HG03457 (cell line): Measurements from ENCODE around the gene PLA2G2D.
"Not testable (repeated sequence)": the region's sequence is repeated elsewhere in the genome, so short reads cannot be mapped to it uniquely, and the experiment has no call there.

Experiments
- ATAC-seq: cut with Tn5 transposase; IDR thresholded peaks from one replicate; pipeline ENCODE4 v1.9.1; 2021; ENCODE audit warnings: moderate number of reproducible peaks; ENCODE audit not compliant: unreplicated experiment

PLA2G2D gene

DNA sequence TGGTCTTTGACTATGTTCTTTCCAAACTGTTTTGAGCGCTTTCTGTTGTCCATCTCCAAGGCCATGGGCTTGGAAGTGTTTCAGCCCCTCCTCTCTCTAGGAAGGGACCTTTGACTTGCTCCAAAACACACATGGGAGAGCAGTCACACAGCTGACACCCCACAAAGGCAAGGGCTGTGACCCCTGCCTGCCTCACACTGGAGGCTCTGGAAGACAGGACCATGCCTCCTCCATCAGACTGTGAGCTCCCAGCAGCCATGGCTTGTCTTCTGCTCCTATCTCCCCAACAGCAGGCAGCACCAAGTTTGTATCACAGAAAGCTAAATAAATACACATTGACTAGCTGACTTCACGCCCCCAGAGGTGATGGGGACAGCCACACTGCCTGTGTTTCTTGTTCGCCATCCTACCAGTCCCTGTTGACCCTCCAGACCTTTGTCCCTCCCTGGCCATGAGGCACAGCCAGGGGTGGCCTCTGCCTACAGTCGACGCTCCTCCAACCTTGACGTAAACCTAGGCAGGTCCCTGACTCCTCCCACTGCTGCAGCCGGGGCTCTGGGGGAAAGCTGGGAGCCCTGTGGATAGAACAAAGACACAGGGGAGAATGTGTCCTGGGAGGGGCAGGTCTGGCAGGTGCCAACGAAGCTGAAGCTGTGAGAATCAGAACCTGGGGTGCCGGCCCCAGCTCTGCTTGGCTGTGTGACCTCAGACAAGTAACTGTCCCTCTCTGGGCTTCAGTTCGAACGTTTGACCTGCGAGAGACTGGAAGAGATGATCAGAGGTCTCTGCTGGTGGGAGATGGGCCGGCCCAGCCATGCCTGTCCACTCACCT, 24.6 kb upstream of the PLA2G2D start:
- no peak for ATAC-seq

DNA sequence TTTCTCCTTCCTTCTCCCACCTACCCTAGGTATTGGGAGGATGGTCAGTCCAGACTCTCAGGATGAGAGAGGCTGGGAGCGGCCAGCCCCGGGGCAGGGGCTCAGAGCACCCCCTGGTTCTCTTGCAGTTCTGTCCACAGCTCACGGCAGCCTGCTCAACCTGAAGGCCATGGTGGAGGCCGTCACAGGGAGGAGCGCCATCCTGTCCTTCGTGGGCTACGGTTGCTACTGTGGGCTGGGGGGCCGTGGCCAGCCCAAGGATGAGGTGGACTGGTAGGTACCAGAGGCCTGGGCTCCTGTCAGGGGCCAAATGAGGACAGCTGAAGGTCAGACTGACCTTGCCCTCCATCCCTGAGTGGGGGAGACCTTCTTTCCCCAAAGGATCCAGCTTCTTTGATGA, 24.0 kb upstream of the PLA2G2D start:
- no peak for ATAC-seq

DNA sequence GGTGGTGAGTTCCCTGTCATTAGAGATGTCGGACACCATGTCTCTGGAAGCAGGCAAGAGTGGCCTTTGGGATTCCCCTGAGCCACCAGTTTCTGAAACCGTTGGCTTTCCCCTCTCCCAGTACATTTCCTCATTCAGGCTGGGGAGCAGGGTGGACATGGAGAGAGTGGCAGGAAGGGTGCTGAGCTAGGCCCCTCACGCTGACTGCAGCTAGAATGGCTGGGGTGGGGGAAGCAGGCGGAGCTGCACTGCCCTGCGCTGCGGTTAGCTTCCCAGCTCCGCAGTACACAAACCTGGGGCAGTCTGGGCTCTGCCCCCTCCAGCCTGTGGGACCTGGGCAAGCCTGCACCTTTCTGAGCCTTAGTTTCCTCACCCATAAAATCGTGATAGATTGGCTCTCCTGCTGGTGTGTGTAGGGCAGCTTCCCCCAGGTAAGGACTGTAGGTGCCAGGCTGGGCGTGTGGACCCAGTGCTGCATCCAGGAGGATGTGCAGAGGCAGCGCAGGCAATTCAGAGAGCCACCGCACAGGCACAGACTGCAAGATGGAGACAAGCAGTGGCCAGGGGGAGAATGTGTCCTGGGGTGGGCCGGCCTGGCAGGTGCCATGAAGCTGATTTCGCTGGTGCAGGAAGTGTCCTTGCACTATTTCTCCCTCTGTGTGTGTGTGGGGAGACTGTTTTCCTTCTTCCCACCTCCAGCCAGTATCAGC, 22.8 kb upstream of the PLA2G2D start:
- ATAC-seq, result no peak

DNA sequence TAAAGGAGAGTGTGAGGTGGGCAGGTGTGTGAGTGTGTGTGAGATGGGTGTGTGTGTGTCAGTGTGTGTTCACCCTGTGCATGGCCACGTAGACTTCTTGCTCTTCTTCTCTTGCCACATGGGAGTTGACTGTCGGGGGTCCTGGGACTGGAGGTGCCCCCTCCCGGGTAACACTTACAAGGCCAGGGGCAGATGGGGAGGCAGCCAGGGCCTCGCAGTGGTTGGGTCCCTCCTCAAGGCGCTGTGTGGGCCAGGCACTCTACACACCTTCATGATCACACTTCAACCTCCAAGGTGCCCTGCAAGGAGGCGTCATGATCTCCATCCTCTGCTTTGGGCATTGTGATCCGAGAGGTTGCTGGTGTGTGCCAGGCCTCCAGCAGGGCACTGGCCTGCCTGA, 22.1 kb upstream of the PLA2G2D start:
- ATAC-seq, result no peak

DNA sequence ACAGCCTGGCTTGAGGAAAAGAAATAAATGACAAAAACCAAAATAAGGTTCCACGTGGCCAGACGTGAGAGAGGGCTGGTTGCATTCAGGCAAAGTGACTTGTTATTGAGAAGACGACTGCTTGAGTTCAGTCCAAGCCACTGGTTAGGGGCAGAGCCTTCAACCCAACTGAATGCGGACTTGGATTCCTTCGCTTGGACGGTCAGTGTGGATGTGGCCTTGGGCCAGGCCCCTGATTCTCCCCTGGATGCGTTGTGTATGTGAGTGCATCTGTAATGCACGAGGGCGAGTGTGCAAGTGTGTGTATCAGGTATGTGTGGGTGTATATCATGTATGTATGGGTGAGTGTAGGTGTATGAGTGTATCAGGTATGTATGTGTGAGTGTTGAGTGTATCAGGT, 21.7 kb upstream of the PLA2G2D start:
- ATAC-seq, result no peak

DNA sequence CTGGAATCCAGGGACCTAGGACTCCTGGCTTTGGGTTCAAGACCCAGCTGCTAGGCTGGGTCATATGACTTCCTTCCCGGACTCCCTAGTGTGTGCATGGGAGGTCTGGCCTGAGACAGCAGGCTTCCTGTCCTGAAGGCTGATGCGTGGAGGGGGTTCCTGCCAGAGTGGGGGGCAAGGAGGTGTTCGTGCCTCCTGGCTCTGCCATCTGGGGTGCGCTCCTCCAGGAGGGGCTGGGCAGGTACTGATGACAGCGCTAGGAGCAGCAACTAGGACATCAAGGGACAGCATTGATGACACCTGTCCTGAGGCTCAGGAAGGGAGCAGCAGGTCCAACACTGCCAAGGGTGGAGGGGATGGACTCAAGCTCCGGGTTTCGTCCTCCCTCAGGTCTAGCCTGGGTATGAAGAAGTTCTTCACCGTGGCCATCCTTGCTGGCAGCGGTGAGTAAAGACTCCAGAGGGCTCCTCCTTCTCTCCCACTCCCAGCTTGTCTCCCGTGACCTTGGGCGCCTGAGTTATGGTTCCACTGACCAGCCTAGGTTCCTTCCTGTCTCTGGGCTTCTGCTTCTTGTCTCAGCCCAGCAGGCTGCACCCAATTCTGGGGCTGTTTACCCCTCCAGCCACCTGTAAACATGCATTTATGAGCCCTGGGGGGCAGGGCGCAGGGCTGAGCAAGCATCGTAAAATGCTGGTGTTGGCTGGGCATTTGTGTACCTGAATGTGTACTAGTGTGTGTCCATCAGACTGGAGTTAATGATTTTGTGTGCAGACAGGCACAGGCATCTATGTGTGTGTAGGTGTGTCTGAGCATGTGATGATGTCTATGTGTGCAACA, 20.7 kb upstream of the PLA2G2D start:
- no peak for ATAC-seq

DNA sequence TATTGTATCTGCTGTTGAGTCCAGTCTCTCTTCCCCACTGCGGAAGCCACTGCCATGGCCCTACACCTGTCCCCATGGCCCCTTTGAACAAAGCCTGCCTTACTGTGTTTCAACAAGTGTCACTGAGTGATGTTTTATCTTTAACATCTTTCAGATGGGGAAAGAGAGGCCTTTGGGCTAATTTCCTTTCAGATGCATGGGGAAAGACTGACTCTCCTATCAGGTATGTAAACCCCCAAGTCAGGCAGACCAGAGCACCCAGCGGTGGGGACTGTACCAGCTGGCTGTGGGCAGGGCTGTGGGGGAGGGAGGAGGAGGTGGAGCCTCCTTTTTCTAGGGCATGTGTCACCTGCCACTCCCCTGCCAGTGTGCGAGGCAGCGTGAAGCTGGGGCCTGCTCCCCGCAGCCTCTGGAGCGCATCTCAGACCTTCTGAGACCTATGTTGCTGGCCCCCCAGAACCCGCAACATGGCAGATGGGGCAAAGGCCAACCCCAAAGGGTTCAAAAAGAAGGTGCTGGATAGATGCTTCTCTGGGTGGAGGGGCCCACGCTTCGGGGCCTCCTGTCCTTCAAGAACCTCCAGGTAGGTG, 19.7 kb upstream of the PLA2G2D start, which contains the start of gene PLA2G2F:
Gene PLA2G2F (plus strand): TSS at position 363 of the 590 bp plus-strand sequence. CDS start 105 bp downstream, at position 468.
- no peak for ATAC-seq

DNA sequence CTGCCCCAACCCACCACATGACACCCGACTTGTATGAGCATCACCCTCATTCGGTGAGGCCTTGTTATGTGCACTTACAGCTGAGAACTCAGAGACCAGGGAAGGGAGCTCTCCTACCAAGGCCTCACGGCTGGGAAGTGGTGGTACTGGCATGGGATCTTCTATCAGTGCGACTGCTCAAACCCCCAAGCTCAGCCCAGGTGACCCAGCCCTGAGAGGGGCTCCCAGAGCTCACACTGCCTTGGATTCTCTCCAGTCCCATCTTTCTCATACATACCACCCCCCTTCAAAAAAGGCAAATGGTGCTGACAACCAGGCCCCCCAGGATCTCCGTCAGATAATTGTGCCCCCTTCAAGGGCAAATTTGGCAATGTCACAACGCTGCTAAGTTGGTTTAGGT, 19.0 kb upstream of the PLA2G2D start:
- ATAC-seq, result no peak

DNA sequence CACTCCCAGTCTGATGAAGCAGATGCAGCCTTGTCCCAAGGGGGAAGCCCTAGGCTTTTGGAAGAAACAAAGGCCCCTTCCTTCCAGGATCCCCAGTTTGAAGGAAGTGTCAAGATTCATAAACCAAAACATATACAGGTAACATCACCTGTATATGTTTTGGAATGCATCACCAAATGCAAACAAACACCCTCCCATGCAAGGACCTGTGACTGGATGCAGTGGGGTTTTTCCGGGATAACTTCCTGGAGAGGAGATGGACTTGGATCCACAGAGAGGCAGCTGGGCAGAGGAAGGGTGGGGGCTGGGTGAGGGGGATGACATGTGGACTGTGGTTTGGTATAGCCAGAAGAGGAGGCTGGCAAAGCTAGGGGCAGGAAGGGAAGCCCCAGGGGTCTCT, 18.3 kb upstream of the PLA2G2D start:
- ATAC-seq, result no peak

DNA sequence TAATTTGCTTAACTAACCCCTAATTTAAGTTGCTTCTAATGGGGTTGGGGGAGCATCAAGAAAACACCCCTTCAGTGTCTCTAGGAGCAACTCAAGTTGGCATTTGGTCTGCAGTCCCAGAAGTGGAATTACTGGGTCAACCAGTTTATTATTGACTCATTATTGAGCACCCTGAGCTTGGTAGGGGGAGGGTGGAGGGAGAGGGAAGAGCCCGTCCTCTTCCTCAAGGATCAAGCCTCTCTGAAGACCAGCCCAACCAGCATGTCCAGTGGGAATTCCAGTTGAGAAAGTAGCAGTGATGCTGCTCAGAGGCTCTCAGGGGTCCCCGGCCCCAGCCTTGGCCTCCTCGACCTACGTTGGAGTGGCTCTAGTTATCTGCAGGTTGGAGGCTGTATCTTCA, 17.7 kb upstream of the PLA2G2D start:
- ATAC-seq, result no peak

DNA sequence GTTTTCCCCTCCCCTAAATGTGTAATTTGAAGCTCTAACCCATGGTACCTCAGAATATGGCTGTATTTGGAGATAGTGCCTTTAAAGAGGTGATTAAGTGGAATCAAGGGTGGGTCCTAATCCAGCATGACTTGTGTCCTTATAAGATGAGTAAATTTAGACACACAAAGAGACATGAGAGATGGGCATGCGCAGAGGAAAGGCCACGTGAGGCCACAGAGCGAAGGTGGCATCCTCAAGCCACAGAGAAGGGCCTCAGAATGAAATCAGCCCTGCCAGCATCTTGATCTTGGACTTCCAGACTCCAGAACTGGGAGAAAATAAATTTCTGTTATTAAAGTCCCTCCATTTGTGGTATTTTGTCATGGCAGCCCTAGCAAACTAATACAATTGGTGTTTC, 16.9 kb upstream of the PLA2G2D start:
- no peak for ATAC-seq

DNA sequence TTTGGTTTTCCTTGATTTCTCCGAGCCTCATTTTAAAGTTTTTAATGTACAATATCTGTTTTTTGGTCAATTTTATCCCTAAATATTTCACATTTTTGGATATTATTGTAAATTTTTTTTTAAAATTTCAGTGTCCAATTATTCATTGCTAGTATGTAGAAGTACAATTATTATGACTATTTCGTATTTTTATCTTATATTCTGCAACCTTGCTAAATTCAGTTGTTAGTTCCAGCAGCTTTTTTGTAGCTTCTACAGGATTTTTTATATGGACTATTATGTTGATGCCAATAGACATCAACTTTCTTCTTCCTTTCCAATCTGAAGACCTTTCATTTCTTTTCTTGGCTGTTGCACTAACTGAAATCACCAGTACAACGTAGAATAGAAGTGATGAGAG, 15.7 kb upstream of the PLA2G2D start:
- no peak for ATAC-seq

DNA sequence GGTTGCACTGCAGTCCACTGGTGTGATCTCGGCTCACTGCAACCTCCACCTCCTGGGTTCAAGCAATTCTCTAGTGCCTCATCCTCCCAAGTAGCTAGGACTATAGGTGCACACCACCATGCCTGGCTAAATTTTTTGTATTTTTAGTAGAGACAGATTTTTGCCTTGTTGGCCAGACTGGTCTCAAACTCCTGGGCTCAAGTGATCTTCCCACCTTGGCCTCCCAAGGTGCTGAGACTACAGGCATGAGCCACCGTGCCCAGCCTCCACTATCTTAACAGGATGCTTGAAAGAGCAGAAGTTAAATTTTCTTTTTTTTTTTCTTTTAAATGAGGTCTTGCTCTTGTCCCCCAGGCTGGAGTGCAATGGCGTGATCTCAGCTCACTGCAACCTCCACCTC, 11.2 kb upstream of the PLA2G2D start:
- not testable (repeated sequence) for ATAC-seq

DNA sequence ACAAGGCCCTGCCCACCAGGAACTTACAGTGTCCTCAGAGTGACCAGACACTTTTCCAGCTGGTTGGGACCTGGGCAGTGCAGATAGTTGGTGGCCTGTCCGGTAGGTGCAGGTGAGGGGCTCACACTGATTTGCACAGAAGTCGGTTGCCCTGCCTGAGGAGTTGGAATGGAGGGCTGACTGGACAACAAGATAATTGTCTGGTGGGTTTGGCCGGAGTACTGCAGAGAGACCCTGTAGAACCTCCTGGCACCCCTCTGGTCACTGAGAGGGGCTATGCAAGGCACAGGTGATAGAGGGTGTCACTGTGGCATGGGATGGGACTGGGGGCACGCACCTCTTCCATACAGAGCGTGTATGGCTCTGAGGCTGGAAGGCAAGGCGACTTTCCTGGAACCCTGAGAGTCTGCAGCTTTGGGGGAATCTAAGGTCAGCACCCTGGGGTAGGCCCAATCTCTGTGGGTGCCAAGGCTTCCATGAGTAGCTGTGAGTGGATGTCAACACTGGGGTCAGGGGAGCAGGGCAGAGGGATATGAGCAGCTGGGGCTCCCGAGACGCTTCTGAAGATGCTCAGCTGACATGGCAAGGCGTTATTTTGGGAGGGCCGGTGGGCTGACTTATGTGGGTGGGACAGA, 7.6 kb upstream of the PLA2G2D start:
- ATAC-seq, result no peak

DNA sequence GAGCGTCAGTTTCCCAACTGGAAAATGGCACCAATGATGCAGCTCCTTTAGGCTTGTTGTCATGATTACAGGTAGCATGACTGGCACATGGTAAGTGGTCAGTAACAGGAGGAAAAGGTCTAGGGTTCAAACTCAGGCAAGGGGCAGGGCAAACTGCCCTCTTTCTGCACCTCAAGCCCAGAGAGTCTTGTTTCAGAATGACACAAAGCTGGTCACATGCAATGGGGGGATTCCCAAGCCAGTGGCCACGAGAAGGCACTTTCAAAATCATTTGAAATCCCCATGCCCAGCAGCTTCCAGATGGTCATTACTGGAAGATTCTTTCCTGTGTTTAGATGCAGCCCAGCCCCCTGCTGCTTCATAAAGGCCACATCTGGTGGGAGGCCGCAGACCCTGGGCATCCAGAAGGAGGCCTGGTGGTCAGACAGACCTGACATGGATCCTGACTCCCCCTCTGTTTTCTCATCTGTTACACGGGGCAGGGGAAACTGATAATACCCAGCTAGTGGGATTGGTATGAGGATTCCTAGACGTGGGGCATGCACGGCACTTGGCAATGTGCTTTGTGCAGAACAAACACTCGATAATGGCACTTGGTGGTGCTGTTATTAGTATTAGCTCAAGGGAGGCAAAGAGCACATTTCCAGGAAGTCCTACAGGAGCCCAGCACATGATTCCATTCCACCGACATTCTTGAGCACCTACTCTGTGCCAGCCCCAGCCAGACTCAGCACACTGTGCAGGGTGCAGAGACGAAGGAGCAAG, 6.9 kb upstream of the PLA2G2D start:
- ATAC-seq, result no peak

DNA sequence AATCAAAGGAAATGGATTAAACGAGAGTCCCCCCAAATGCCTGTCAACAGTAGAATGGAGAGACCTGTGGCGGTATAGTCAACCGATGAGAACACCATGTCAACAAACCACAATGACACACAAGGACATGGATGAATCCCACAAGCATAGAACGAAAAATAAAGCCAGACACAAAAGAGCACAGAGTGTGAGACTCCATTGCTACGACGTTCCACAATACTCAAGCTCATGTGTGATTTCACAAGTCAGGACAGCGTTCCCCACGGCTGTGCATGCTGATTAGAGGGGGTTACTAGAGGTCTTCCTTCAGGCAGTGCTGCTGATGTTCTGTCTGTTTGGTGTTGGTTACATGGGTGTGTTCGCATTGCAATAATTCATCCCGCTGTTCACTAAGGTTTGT, 5.8 kb upstream of the PLA2G2D start:
- ATAC-seq, result no peak

DNA sequence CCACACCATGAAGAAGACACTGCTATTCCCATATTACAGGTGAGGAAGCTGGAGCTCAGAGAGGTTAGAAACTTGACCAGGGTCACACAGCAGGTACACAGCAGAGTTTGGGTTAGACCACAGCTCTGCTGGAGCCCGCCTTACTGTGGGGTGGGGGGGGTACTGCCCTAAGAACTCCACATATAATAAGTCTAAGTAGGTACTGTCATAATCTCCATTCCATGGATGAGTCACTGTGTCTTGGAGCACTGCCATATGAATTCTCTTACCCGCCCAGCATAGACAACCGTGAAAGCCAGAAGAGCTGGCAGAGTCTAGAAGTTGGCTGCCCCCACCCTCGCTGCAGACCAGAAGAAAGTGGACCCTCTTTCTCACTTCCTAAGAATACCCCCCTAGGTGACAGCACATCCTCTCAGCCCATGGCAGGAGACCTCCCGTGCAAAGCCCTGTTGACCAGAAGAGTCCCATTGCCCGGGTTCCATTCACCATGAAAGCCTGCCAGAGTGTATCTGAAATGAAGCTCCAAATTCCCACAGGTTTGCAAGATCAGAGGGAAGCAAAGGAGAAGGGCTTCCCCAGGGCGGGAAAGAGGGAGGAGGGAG, 5.2 kb upstream of the PLA2G2D start:
- no peak for ATAC-seq

DNA sequence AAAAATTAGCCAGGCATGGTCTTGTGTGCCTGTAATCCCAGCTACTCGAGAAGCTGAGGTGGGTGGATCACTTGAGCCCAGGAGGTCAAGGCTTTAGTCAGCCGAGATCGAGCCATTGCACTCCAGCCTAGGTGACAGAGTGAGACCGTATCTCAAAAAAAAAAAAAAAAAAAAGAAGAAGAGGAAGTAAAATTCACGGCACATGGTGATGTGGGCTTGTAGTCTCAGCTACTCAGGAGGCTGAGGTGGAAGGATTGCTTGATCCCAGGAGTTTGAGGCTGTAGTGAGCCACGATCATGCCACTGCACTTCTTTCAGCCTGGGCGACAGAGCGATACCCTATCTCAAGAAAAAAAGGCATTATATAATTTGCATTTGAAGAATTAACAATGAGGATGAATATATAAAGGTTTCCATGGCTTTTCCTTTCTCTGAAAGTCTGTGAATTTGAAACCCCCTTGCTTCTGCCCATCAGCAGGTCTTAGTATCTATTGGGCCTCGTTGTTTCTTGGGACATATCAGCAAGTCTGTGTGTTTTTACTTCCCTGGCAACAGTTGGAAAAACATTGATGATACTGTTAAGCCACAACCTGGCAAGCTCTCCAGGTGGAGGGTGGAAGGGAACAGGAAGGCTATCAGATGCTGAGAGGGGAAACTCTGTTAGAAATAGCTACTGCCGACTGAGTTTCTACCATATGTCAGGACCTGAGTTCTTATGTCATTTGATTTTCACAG, 4.6 kb upstream of the PLA2G2D start:
- ATAC-seq, result no peak

DNA sequence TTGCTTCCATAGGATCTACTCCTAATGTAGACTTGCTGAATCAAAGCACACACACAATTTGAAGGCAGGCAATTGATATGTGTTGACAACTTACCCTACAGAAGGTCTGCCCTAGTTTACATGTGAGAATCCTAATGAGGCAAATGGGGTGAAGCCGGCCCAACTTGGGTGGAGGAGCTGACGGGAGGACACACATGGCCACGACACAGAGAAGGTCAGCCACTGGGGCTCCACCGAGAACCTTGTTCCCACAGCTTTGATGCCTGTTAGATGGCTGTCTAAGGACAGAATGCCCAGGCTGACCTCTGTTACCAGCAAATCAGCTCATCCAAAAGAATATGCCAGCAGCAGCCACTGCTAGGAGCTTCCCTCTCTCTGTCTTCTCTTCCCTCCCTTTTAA, 1.5 kb upstream of the PLA2G2D start:
- no peak for ATAC-seq
